HG03095 (cell line): ENCODE results near the gene PLAAT4.

Source experiments
- ATAC-seq: cut with Tn5 transposase; IDR thresholded peaks from one replicate; pipeline ENCODE4 v1.9.1; 2021; ENCODE audit warnings: moderate library complexity; ENCODE audit not compliant: unreplicated experiment

The PLAAT4 gene

GRCh38 chr11:63536669-63537292 is at the start of gene PLAAT4:
Gene PLAAT4 (plus strand): TSS chr11:63536808. CDS start chr11:63536869, 61 bp downstream.
- no peak for ATAC-seq

- no peak for ATAC-seq
These were observed 47.8 kb upstream of the PLAAT4 start for GRCh38 chr11:63488789-63489188.

- no peak for ATAC-seq
These were observed 46.7 kb upstream of the PLAAT4 start for GRCh38 chr11:63489879-63490278.

GRCh38 chr11:63490551-63491239 is 45.9 kb upstream of the PLAAT4 start, which contains the start of gene PLAAT5:
Gene PLAAT5 (minus strand): TSS chr11:63491167. CDS start chr11:63491034, 133 bp downstream.
- ATAC-seq, result no peak

- no peak for ATAC-seq
These were observed 45.4 kb upstream of the PLAAT4 start for GRCh38 chr11:63491240-63491587.

- ATAC-seq, result no peak
These were observed 44.8 kb upstream of the PLAAT4 start for GRCh38 chr11:63491636-63492372.

GRCh38 chr11:63492441-63492840 is 44.2 kb upstream of the PLAAT4 start:
- ATAC-seq, result no peak

- no peak for ATAC-seq
These were observed 43.5 kb upstream of the PLAAT4 start for GRCh38 chr11:63493127-63493526.

GRCh38 chr11:63494975-63495374 is 41.6 kb upstream of the PLAAT4 start:
- no peak for ATAC-seq

- no peak for ATAC-seq
These were observed 36.7 kb upstream of the PLAAT4 start for GRCh38 chr11:63499874-63500273.

GRCh38 chr11:63501236-63501635 is 35.4 kb upstream of the PLAAT4 start:
- no peak for ATAC-seq

- no peak for ATAC-seq
These were observed 34.3 kb upstream of the PLAAT4 start for GRCh38 chr11:63502252-63502820.

GRCh38 chr11:63503492-63503891 is 33.1 kb upstream of the PLAAT4 start:
- ATAC-seq, result no peak

- ATAC-seq, result no peak
These were observed 32.6 kb upstream of the PLAAT4 start for GRCh38 chr11:63504054-63504453.

- no peak for ATAC-seq
These were observed 31.5 kb upstream of the PLAAT4 start for GRCh38 chr11:63504933-63505586.

GRCh38 chr11:63505857-63506528 is 30.6 kb upstream of the PLAAT4 start, which contains the start of gene LGALS12:
Gene LGALS12 (plus strand): TSS chr11:63506084. CDS start chr11:63506459, 375 bp downstream.
- no peak for ATAC-seq

GRCh38 chr11:63506876-63507275 is 29.7 kb upstream of the PLAAT4 start:
- no peak for ATAC-seq

- no peak for ATAC-seq
These were observed 29.1 kb upstream of the PLAAT4 start for GRCh38 chr11:63507511-63507910.

- no peak for ATAC-seq
These were observed 28.6 kb upstream of the PLAAT4 start for GRCh38 chr11:63508009-63508408.

GRCh38 chr11:63508745-63509144 is 27.9 kb upstream of the PLAAT4 start:
- ATAC-seq, result no peak
